Hepatocyte (in vitro differentiated cells): ENCODE data around the gene SSBP2.

Experiments used
- EZH2 ChIP-seq: fragments of 200-600 bp; sonication (generic); IDR thresholded peaks from 2 replicates; pipeline ENCODE4 v1.6.1; 2016; ENCODE audit warnings: antibody characterized with exemption, mild to moderate bottlenecking, borderline replicate concordance
- TF ChIP-seq, protein P1 (sequence below): fragments of 200-600 bp; sonication (generic); IDR thresholded peaks from 2 replicates; pipeline ENCODE4 v1.5.1; 2016; ENCODE audit warnings: antibody characterized with exemption, mild to moderate bottlenecking; ENCODE audit not compliant: poor library complexity

DNA sequence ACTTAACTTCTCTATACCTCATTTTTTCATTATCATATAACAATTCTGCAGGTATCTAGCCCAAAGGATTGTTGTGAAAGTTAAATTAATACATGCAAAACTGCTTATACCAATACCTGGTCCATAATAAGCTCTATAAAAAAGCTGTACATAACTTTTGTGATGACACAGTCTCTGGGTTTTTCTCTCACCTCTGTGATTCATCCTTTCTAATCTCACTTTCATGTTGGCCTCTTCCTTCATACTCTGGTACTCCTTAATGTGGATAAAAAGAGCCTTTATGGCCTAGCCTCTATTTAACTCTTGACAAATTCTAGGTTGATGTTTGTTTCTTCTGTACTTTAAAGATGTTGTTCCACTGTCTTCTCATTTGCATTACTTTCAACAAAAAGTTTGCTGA, 194.1 kb downstream of the SSBP2 start:
- TF ChIP-seq, protein P1, sequence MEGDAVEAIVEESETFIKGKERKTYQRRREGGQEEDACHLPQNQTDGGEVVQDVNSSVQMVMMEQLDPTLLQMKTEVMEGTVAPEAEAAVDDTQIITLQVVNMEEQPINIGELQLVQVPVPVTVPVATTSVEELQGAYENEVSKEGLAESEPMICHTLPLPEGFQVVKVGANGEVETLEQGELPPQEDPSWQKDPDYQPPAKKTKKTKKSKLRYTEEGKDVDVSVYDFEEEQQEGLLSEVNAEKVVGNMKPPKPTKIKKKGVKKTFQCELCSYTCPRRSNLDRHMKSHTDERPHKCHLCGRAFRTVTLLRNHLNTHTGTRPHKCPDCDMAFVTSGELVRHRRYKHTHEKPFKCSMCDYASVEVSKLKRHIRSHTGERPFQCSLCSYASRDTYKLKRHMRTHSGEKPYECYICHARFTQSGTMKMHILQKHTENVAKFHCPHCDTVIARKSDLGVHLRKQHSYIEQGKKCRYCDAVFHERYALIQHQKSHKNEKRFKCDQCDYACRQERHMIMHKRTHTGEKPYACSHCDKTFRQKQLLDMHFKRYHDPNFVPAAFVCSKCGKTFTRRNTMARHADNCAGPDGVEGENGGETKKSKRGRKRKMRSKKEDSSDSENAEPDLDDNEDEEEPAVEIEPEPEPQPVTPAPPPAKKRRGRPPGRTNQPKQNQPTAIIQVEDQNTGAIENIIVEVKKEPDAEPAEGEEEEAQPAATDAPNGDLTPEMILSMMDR, result no peak
- TF ChIP-seq EZH2, result no peak
